ENCODE measurements around the gene NELFA. TPM values are rescaled to one million over a fixed set of nuclear protein-coding genes. Genes with fewer than 3 reads are reported as not detected.
A peak's percentile ranks its signal among the peaks of the same experiment; 100 is the strongest.

The NELFA gene
- total and polyA plus RNA-seq, 2 of the 4 experiments (the other 2 are of a cell fraction) = 4.3 to 21.9 TPM

DNA sequence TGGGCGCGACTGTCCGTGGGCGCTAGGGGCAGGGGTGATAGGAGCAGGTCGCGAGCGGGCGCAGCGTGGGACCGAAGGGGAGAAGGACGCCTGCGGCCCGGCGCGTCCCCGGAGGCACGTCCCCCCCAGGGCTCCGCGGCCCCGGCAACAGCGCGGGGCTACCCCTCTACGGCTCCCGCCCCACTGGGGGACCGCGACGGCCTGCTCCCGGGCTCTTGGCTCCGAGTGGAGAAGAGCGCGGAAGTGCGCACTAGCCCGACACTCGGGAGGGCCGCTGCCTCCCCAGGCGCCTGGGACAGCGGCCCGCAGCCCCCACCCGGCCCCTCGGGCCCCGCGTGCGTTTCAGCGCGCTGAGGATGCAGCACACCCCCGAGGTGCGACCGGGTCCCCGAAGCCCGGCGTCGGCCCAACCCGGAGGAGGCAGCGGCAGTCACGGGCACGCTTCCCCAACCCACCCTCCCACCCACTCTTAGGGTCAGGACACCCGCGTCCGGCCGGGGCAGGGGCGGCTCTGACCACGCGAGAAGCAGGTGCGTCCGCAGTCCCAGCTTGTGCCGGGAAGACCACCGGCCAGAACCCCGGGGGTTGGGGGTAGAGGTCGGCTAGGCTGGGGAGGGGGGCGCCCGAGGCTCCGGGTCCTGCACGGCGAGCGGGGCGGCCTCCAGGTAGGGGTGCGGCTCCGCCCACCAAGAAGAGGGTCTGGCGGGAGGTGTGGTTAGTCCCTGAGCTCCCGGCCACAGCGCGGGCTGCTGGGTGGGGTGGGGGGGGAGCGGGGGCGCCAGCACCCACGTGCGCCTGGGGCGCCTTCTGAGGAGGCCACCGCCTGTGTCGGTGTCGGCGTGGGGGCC, 31.8 kb upstream of the NELFA start:
- Histone ChIP-seq H2BK120ac (ENCODE audit: low read depth, low read length) (no peak overlapping the region), H3K23ac (ENCODE audit: low read depth, low read length) (no peak overlapping the region), H4K20me1 (ENCODE audit: insufficient read depth, low read length) (no peaks in the 10 kb centered on the region), H3K4me1 (ENCODE audit: control insufficient read depth, insufficient read depth, low read length) (no peaks in the 10 kb centered on the region; the same call in 1 of the 2 replicates), H3K36me3 (ENCODE audit: control insufficient read depth, insufficient read depth, low read length) (peaks cover 2% of the 10 kb centered on the region; the same call in 1 of the 2 replicates), H3K9me1 (ENCODE audit: insufficient read depth, low read length) (no peaks in the 10 kb centered on the region), H3K27ac (ENCODE audit: insufficient read depth, low read length) (no peak overlapping the region), H3K56ac (ENCODE audit: extremely low read depth, insufficient read depth, low read length) (no peak overlapping the region), H3K4me2 (ENCODE audit: low read depth, low read length) (no peak overlapping the region; the same call in 1 of the 2 replicates), H3K9ac (ENCODE audit: low read depth, low read length) (no peak overlapping the region), H3K79me1 (ENCODE audit: low read depth in 1 of 2, low read length in 2 of 2) (0 out of 4 replicates have a peak, but pooled peaks cover 0 to 7% of the 10 kb centered on the region in 2 experiments), H2AK9ac (replicated peaks; ENCODE audit: low read depth, low read length, poor library complexity) (no peak overlapping the region), H2BK5ac (ENCODE audit: low read depth, low read length, poor library complexity, severe bottlenecking) (no peak overlapping the region), H2AFZ (replicated peaks; ENCODE audit: low read length, poor library complexity) (peak overlapping the region; percentile 98), H2AK5ac (ENCODE audit: low read depth, low read length) (no peak overlapping the region), H4K5ac (ENCODE audit: low read depth, low read length) (no peak overlapping the region), H4K91ac (ENCODE audit: insufficient read depth, low read depth, low read length) (no peak overlapping the region), H3K4ac (ENCODE audit: low read depth, low read length) (no peak overlapping the region), H3K9me3 (ENCODE audit: control insufficient read depth, insufficient read depth, low read length) (no peaks in the 10 kb centered on the region; the same call in 1 of the 2 replicates), H2BK20ac (ENCODE audit: low read depth, low read length) (no peak overlapping the region), H2BK15ac (ENCODE audit: low read depth, low read length) (no peak overlapping the region), H3K4me3 (ENCODE audit: insufficient read depth, low read depth, low read length) (peak overlapping the region; percentile 74; the same call in 1 of the 2 replicates), H3K14ac (replicated peaks; ENCODE audit: low read depth, low read length) (no peak overlapping the region), H3K27me3 (ENCODE audit: control insufficient read depth, insufficient read depth, low read length) (peaks cover 29% of the 10 kb centered on the region), H4K8ac (ENCODE audit: low read depth in 2 of 2, low read length in 2 of 2) (no peak overlapping the region), H3K18ac (ENCODE audit: low read depth, low read length) (no peak overlapping the region)
- intact Hi-C loops (cut with micrococcal nuclease) = no loop called here
- WGBS, 2 experiments (ENCODE audit: extremely low coverage in 2 of 2, insufficient read length in 1 of 2) = 8% methylated on average over 42 of the region's 91 CpGs; no CpG with 5 or more reads in 1 of the 2 experiments
- BruUV-seq (replicated peaks) = no TSS peak
- POLR2A ChIA-PET (ENCODE audit: unreplicated experiment) = no interaction called here
- dilution Hi-C loops (cut with HindIII; ENCODE audit: low sequenced_read_pairs, unreplicated experiment) = no loop called here
- ATAC-seq (ENCODE audit: low read depth) = no peak
- DNase-seq = no peak
- CTCF ChIA-PET = no interaction called here
- in situ Hi-C loops (cut with MboI; ENCODE audit: low sequenced_read_pairs) = no loop called here
- TF ChIP-seq, protein P1, sequence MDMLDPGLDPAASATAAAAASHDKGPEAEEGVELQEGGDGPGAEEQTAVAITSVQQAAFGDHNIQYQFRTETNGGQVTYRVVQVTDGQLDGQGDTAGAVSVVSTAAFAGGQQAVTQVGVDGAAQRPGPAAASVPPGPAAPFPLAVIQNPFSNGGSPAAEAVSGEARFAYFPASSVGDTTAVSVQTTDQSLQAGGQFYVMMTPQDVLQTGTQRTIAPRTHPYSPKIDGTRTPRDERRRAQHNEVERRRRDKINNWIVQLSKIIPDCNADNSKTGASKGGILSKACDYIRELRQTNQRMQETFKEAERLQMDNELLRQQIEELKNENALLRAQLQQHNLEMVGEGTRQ (IDR thresholded peaks at IDR 0.05; ENCODE audit: low read depth, low read length) = no peak
- TF ChIP-seq, protein P2, sequence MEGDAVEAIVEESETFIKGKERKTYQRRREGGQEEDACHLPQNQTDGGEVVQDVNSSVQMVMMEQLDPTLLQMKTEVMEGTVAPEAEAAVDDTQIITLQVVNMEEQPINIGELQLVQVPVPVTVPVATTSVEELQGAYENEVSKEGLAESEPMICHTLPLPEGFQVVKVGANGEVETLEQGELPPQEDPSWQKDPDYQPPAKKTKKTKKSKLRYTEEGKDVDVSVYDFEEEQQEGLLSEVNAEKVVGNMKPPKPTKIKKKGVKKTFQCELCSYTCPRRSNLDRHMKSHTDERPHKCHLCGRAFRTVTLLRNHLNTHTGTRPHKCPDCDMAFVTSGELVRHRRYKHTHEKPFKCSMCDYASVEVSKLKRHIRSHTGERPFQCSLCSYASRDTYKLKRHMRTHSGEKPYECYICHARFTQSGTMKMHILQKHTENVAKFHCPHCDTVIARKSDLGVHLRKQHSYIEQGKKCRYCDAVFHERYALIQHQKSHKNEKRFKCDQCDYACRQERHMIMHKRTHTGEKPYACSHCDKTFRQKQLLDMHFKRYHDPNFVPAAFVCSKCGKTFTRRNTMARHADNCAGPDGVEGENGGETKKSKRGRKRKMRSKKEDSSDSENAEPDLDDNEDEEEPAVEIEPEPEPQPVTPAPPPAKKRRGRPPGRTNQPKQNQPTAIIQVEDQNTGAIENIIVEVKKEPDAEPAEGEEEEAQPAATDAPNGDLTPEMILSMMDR (conservative IDR thresholded peaks at IDR 0.05; ENCODE audit: low read depth, low read length) = no peak
- TF ChIP-seq CHD1 (IDR thresholded peaks at IDR 0.05; ENCODE audit: low read depth, low read length) (no peak), RAD21 (IDR thresholded peaks at IDR 0.05; ENCODE audit: low read length) (no peak), CEBPB (IDR thresholded peaks at IDR 0.05; ENCODE audit: low read depth, low read length) (no peak), MAFK (IDR thresholded peaks at IDR 0.05; ENCODE audit: low read depth, low read length) (no peak), RCOR1 (IDR thresholded peaks at IDR 0.05; ENCODE audit: insufficient replicate concordance, low read length) (no peak), RFX5 (IDR thresholded peaks at IDR 0.05; ENCODE audit: low read depth, low read length) (no peak), SMC3 (IDR thresholded peaks at IDR 0.05; ENCODE audit: low read depth, low read length) (no peak), MAZ (IDR thresholded peaks at IDR 0.05; ENCODE audit: borderline replicate concordance, low read depth, low read length) (no peak), FOS (IDR thresholded peaks at IDR 0.05; ENCODE audit: low read depth, low read length) (no peak), BHLHE40 (IDR thresholded peaks at IDR 0.05; ENCODE audit: low read depth, low read length) (no peak), POLR2A (IDR thresholded peaks at IDR 0.05; ENCODE audit: low read depth, low read length) (no peak), NFE2L2 (IDR thresholded peaks at IDR 0.05; ENCODE audit: low read depth, low read length) (no peak)
- TF ChIP-seq, protein P3, sequence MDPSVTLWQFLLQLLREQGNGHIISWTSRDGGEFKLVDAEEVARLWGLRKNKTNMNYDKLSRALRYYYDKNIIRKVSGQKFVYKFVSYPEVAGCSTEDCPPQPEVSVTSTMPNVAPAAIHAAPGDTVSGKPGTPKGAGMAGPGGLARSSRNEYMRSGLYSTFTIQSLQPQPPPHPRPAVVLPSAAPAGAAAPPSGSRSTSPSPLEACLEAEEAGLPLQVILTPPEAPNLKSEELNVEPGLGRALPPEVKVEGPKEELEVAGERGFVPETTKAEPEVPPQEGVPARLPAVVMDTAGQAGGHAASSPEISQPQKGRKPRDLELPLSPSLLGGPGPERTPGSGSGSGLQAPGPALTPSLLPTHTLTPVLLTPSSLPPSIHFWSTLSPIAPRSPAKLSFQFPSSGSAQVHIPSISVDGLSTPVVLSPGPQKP (IDR thresholded peaks at IDR 0.05; ENCODE audit: borderline replicate concordance, low read depth, low read length) = no peak
